LNCaP clone FGC (cell line): Measurements from ENCODE around the gene HSBP1L1.

ENCODE experiments used
- DNase-seq: peaks from one replicate; pipeline ENCODE4 v3.0.0-alpha.2; 2011; ENCODE audit warnings: low read depth
- H3K4me3 ChIP-seq: 2 replicates; pipeline ENCODE4 v1.5.1; 2011; ENCODE audit warnings: mild to moderate bottlenecking, low read depth, low read length, control low read depth
- CTCF ChIP-seq: IDR thresholded peaks from 2 replicates; pipeline ENCODE4 v1.5.1; 2012; ENCODE audit warnings: mild to moderate bottlenecking; ENCODE audit not compliant: control insufficient read depth, insufficient read depth; ENCODE audit errors: extremely low read depth

HSBP1L1 gene

GRCh38 chr18:79945118-79946042 is 19.1 kb upstream of the HSBP1L1 start:
- no peak overlapping the region for H3K4me3 ChIP-seq
- no peak for TF ChIP-seq CTCF
- no peak for DNase-seq

DNA sequence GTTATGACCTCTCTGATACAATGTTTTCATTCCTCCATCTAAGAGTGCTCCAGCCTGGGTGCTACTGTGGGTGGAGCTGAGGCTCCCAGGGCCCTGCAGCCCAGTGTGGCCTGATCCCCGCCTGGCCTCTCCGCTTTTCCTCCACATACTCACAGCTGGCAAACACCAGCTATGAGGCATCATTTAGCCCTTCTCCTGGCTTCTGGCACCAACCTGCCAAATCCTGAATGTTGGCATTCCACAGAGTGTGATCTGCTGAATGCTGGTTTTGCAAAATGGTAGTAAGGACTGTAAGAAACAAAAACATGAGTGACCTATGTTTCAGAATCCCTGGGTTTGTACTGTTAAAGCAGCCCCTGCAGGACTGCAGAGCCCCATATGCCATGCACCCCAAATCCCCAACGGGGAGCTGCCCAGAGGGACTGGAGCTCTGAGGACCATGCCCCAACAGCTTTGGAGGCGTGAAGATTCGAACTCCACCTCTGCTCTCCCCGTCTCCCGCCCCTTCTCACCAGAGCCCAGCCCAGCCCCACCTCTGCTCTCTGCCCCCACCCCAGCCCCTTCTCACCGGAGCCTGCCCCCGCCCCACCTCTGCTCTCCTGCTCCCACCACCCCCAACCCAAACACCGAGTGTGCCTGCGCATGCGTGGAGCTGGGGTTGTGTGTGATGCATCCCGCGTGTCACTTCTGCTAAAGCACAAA is 17.2 kb upstream of the HSBP1L1 start:
- TF ChIP-seq CTCF: no peak
- DNase-seq: no peak

GRCh38 chr18:79947881-79948610 is 16.4 kb upstream of the HSBP1L1 start:
- no peak for DNase-seq
- no peak overlapping the region for H3K4me3 ChIP-seq
- TF ChIP-seq CTCF: no peak

More for the DNA sequence above, 17.2 kb upstream of the HSBP1L1 start:
- H3K4me3 ChIP-seq: no peak overlapping the region

- no peak overlapping the region for H3K4me3 ChIP-seq
- no peak for TF ChIP-seq CTCF
- DNase-seq: no peak
Observed at GRCh38 chr18:79948719-79949411, 15.6 kb upstream of the HSBP1L1 start.

DNA sequence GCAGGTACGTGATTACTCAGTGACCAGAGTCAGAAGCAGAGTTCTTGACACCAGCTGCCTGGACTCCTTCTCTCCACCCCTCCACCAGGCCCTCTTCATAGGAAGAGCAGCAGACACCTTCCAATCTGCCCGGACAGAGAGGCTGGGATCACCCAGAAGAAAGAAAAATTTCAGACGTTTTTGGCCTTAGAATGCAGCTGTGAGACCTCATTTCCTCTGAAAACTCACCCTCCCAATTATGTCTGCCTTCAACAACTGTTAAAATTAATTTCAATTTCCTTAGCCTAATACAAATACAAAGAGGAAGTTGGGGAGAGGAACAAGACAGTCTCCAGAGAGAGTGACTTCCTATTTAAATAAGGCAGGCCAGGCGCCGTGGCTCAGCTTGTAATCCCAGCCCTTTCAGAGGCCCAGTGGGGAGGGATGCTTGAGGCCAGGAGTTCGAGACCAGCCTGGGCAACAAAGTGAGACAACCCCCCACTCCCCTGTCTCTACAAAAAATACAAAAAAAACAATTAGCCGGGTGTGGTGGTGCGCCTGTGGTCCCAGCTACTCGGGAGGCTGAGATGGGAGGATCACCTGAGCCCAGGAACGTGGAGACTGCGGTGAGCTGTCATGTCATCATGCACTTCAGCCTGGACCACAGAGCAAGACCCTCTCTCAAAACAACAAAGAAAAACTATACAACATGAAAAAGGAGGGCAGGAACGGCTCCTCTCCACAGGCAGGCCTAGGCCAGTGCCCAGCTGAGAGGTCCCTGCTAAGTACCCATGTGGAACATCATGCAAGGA is 14.6 kb upstream of the HSBP1L1 start:
- H3K4me3 ChIP-seq: peak overlapping the region; percentile 64
- no peak for DNase-seq
- no peak for TF ChIP-seq CTCF
